ENCODE measurements around the gene SIX3. TPM values are rescaled to one million over a fixed set of nuclear protein-coding genes. Genes with fewer than 3 reads are reported as not detected.

Gene SIX3
- polyA plus RNA-seq, 1 of the 3 experiments (the other 2 are of a cell fraction) = 0.58 TPM

DNA sequence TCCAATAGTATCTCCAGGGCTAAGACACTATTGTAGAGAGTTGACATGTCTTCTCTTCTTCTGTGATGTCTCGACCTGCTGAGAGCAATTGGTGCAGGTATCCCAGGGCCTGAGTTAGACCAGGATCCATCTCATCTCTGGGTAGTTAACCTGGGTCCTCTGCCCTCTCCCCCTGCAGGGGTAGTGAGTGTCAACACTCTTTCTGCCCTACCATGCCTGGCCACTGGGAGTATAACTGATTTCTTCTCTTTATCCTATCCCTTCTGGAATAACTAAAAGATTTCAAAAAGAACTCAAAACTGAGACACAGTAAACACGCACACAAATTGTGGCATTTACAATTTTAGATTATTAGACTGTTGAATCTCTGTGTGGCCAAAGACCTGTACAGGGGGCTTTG lies 20.8 kb upstream of the SIX3 start (continued):
- TF ChIP-seq CTCF (IDR thresholded peaks at IDR 0.05) = peak; percentile 10; the same call in 1 of the 2 replicates

- H3K36me3 ChIP-seq (replicated peaks in 1 of 2; ENCODE audit: control insufficient read depth in 1 of 2, insufficient read depth in 2 of 2, low read length in 1 of 2) = no peaks in the 10 kb centered on the region
- 74% methylated on average over 6 of the region's 6 CpGs for WGBS (ENCODE audit: low lambda C conversion rate)
- no peaks in the 10 kb centered on the region for H3K9me2 ChIP-seq
- H3K4me3 ChIP-seq (ENCODE audit: low read depth in 2 of 2, low read length in 1 of 2) = no peak overlapping the region
- DNase-seq = no peak
- ChIA-PET POLR2A (no interaction called here), CTCF (interaction anchor here (1.6 to 3.9 kb wide), 2 partner anchors 443 to 459 kb away, joined by 3 to 22 read pairs; no protein-coding TSS in a partner anchor)
- TF ChIP-seq MEF2A (IDR thresholded peaks at IDR 0.05; ENCODE audit: borderline replicate concordance, low read depth) (no peak), SMC3 (IDR thresholded peaks at IDR 0.05; ENCODE audit: low read depth, low read length) (no peak), GABPA (IDR thresholded peaks at IDR 0.05; ENCODE audit: low read depth) (no peak), CTCF (IDR thresholded peaks at IDR 0.05) (no peak), GATA2 (CRISPR knock-in tag; IDR thresholded peaks at IDR 0.05) (no peak), SIN3A (IDR thresholded peaks at IDR 0.05; ENCODE audit: borderline replicate concordance, low read depth, low read length) (no peak), JUND (IDR thresholded peaks at IDR 0.05) (no peak), FOSL2 (IDR thresholded peaks at IDR 0.05; ENCODE audit: borderline replicate concordance, low read depth) (no peak), TEAD4 (IDR thresholded peaks at IDR 0.05; ENCODE audit: borderline replicate concordance, insufficient read depth) (no peak), YY1 (IDR thresholded peaks at IDR 0.05; ENCODE audit: low read depth) (no peak), FOXJ3 (CRISPR knock-in tag; IDR thresholded peaks at IDR 0.05) (no peak), RAD21 (IDR thresholded peaks at IDR 0.05; ENCODE audit: low read length) (no peak), MXI1 (IDR thresholded peaks at IDR 0.05; ENCODE audit: low read depth, low read length) (no peak), POLR2AphosphoS5 (IDR thresholded peaks at IDR 0.05; ENCODE audit: low read depth, low read length) (no peak), TAF1 (IDR thresholded peaks at IDR 0.05; ENCODE audit: borderline replicate concordance, low read depth, low read length) (no peak), CHD2 (IDR thresholded peaks at IDR 0.05; ENCODE audit: low read length, partially characterized antibody) (no peak), REST (IDR thresholded peaks at IDR 0.05; ENCODE audit: low read depth, low read length) (no peak)
- TF ChIP-seq, protein P1, sequence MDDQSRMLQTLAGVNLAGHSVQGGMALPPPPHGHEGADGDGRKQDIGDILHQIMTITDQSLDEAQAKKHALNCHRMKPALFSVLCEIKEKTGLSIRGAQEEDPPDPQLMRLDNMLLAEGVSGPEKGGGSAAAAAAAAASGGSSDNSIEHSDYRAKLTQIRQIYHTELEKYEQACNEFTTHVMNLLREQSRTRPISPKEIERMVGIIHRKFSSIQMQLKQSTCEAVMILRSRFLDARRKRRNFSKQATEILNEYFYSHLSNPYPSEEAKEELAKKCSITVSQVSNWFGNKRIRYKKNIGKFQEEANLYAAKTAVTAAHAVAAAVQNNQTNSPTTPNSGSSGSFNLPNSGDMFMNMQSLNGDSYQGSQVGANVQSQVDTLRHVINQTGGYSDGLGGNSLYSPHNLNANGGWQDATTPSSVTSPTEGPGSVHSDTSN (IDR thresholded peaks at IDR 0.05) = no peak
- TF ChIP-seq, protein P2, sequence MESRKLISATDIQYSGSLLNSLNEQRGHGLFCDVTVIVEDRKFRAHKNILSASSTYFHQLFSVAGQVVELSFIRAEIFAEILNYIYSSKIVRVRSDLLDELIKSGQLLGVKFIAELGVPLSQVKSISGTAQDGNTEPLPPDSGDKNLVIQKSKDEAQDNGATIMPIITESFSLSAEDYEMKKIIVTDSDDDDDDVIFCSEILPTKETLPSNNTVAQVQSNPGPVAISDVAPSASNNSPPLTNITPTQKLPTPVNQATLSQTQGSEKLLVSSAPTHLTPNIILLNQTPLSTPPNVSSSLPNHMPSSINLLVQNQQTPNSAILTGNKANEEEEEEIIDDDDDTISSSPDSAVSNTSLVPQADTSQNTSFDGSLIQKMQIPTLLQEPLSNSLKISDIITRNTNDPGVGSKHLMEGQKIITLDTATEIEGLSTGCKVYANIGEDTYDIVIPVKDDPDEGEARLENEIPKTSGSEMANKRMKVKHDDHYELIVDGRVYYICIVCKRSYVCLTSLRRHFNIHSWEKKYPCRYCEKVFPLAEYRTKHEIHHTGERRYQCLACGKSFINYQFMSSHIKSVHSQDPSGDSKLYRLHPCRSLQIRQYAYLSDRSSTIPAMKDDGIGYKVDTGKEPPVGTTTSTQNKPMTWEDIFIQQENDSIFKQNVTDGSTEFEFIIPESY (IDR thresholded peaks at IDR 0.05; ENCODE audit: borderline replicate concordance, low read depth) = no peak
- TF ChIP-seq, protein P3, sequence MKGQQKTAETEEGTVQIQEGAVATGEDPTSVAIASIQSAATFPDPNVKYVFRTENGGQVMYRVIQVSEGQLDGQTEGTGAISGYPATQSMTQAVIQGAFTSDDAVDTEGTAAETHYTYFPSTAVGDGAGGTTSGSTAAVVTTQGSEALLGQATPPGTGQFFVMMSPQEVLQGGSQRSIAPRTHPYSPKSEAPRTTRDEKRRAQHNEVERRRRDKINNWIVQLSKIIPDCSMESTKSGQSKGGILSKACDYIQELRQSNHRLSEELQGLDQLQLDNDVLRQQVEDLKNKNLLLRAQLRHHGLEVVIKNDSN (IDR thresholded peaks at IDR 0.05; ENCODE audit: borderline replicate concordance, low read depth) = no peak
- no peak overlapping the region for H3K4me2 ChIP-seq
- no peaks in the 10 kb centered on the region for H3F3A ChIP-seq (replicated peaks; ENCODE audit: insufficient read depth)
- no peak overlapping the region for H2AFZ ChIP-seq (ENCODE audit: low read depth)
- peaks cover 0 to 2% of the 10 kb centered on the region in 2 experiments; a peak in 1 of 4 replicates for H3K4me1 ChIP-seq (ENCODE audit: control insufficient read depth in 1 of 2, insufficient read depth in 2 of 2, low read depth in 1 of 2, low read length in 1 of 2)
- H3K9ac ChIP-seq = no peak overlapping the region
- H3K9me3 ChIP-seq = no peaks in the 10 kb centered on the region
- peaks cover 24% of the 10 kb centered on the region; the same call in 1 of the 2 replicates for H3K27me3 ChIP-seq (ENCODE audit: insufficient read depth)
- H3K79me2 ChIP-seq (ENCODE audit: insufficient read depth) = no peaks in the 10 kb centered on the region
- H4K20me1 ChIP-seq (ENCODE audit: insufficient read depth) = no peaks in the 10 kb centered on the region
- no peak overlapping the region for H3K27ac ChIP-seq (ENCODE audit: low read depth in 2 of 2, low read length in 1 of 2)
Observed at GRCh38 chr2:44922776-44923175, 18.7 kb upstream of the SIX3 start.
